Activated T-cell treated with anti-CD3 and anti-CD28 coated beads, Interleukin-2, amount 50 U/mL, for 48 hours (primary cell): ENCODE results near the gene SLC25A39.
"Not testable (repeated sequence)": the region's sequence is repeated elsewhere in the genome, so short reads cannot be mapped to it uniquely, and the experiment has no call there.

Source experiments
- DNase-seq, 2 experiments: peaks; one replicate each; pipeline ENCODE4 v3.0.0-alpha.2; 2020

The SLC25A39 gene

GRCh38 chr17:44324571-44325275, at the start of gene SLC25A39:
Gene SLC25A39, minus strand, starts transcription at chr17:44324823. Its CDS starts 1,261 bp downstream, at chr17:44323562.
- DNase-seq = peak; percentile 97 to 99

- no peak for DNase-seq
Measured at GRCh38 chr17:44372036-44372435, 47.4 kb upstream of the SLC25A39 start.

GRCh38 chr17:44369414-44370023, 44.9 kb upstream of the SLC25A39 start:
- DNase-seq = not testable (repeated sequence)

GRCh38 chr17:44368391-44369243, 44.0 kb upstream of the SLC25A39 start:
- not testable (repeated sequence) for DNase-seq

GRCh38 chr17:44367231-44367979, 42.8 kb upstream of the SLC25A39 start:
- no peak for DNase-seq

- DNase-seq = not testable (repeated sequence)
Measured at GRCh38 chr17:44365051-44365450, 40.4 kb upstream of the SLC25A39 start.

- peak; percentile 74 to 83 for DNase-seq
Measured at GRCh38 chr17:44363613-44364159, 39.1 kb upstream of the SLC25A39 start, which contains the start of gene FAM171A2. Gene FAM171A2, minus strand, starts transcription at chr17:44363853. Its CDS starts 139 bp downstream, at chr17:44363714.

GRCh38 chr17:44362949-44363612, 38.5 kb upstream of the SLC25A39 start:
- DNase-seq = peak; percentile 43 to 50

GRCh38 chr17:44362459-44362948, 37.9 kb upstream of the SLC25A39 start:
- no peak for DNase-seq

- DNase-seq = no peak
Measured at GRCh38 chr17:44361292-44362260, 37.0 kb upstream of the SLC25A39 start.

GRCh38 chr17:44360826-44361225, 36.2 kb upstream of the SLC25A39 start:
- no peak for DNase-seq

GRCh38 chr17:44360144-44360533, 35.5 kb upstream of the SLC25A39 start:
- no peak for DNase-seq

- no peak for DNase-seq
Measured at GRCh38 chr17:44359458-44360143, 35.0 kb upstream of the SLC25A39 start.

GRCh38 chr17:44359006-44359405, 34.4 kb upstream of the SLC25A39 start:
- no peak for DNase-seq

GRCh38 chr17:44358066-44358465, 33.4 kb upstream of the SLC25A39 start:
- DNase-seq = no peak

GRCh38 chr17:44356241-44356640, 31.6 kb upstream of the SLC25A39 start:
- DNase-seq = no peak

GRCh38 chr17:44355642-44356099, 31.0 kb upstream of the SLC25A39 start:
- DNase-seq = no peak

GRCh38 chr17:44354582-44355561, 30.2 kb upstream of the SLC25A39 start:
- DNase-seq = peak; percentile 68 to 75
